Stimulated activated naive CD8-positive, alpha-beta T cell treated with anti-CD3 and anti-CD28 coated beads, Interleukin-15, amount 100 ng/mL, for 72 hours (primary cell): Measurements from ENCODE around the gene ERC2.

Experiments
- ATAC-seq: fragments of 150-1000 bp; cut with Tn5 transposase; 2 replicates; pipeline ENCODE4 v1.10.0; 2021; ENCODE audit warnings: mild to moderate bottlenecking, moderate library complexity
- DNase-seq, 2 donors: peaks; one replicate each; pipeline ENCODE4 v3.0.0; 2021 to 2022
- H3K27ac Mint-ChIP-seq, 2 donors: one replicate each; pipeline ENCODE4 v1.8.0; 2022; ENCODE audit warnings: mild to moderate bottlenecking in 2 of 2, mixed read lengths in 2 of 2, moderate library complexity in 2 of 2
- H3K27me3 Mint-ChIP-seq: one replicate; pipeline ENCODE4 v1.8.0; 2022; ENCODE audit warnings: mixed read lengths
- H3K4me1 Mint-ChIP-seq: one replicate; pipeline ENCODE4 v1.8.0; 2022; ENCODE audit warnings: mild to moderate bottlenecking, mixed read lengths
- H3K4me3 Mint-ChIP-seq, 2 donors: one replicate each; pipeline ENCODE4 v1.8.0; 2022; ENCODE audit warnings: mild to moderate bottlenecking in 2 of 2, mixed read lengths in 2 of 2, moderate library complexity in 1 of 2
- H3K9me3 Mint-ChIP-seq, 2 donors: one replicate each; pipeline ENCODE4 v1.8.0; 2022; ENCODE audit warnings: mixed read lengths in 2 of 2

Gene ERC2

GRCh38 chr3:56187051-56187450 is 281.2 kb downstream of the ERC2 start:
- H3K4me3 Mint-ChIP-seq = no peak overlapping the region
- no peak overlapping the region for H3K27ac Mint-ChIP-seq
- ATAC-seq (no peak), DNase-seq (no peak)
- no peaks in the 10 kb centered on the region for H3K9me3 Mint-ChIP-seq
- no peaks in the 10 kb centered on the region for H3K27me3 Mint-ChIP-seq
- H3K4me1 Mint-ChIP-seq = no peaks in the 10 kb centered on the region

GRCh38 chr3:56185827-56186226 is 282.4 kb downstream of the ERC2 start:
- Mint-ChIP-seq H3K4me3 (no peak overlapping the region), H3K27ac (no peak overlapping the region), H3K4me1 (no peaks in the 10 kb centered on the region), H3K9me3 (no peaks in the 10 kb centered on the region), H3K27me3 (no peaks in the 10 kb centered on the region)
- DNase-seq (no peak), ATAC-seq (no peak)

- DNase-seq = no peak
- no peak overlapping the region for H3K4me3 Mint-ChIP-seq
- peaks cover 0 to 5% of the 10 kb centered on the region in 2 donors for H3K9me3 Mint-ChIP-seq
- no peak overlapping the region for H3K27ac Mint-ChIP-seq
- no peak for ATAC-seq
- no peaks in the 10 kb centered on the region for H3K4me1 Mint-ChIP-seq
- no peaks in the 10 kb centered on the region for H3K27me3 Mint-ChIP-seq
These were observed 284.7 kb downstream of the ERC2 start for GRCh38 chr3:56183529-56183928.

- DNase-seq (no peak), ATAC-seq (no peak)
- no peaks in the 10 kb centered on the region for H3K4me1 Mint-ChIP-seq
- no peaks in the 10 kb centered on the region for H3K27me3 Mint-ChIP-seq
- no peak overlapping the region for H3K4me3 Mint-ChIP-seq
- H3K27ac Mint-ChIP-seq = no peak overlapping the region
- H3K9me3 Mint-ChIP-seq = peaks cover 0 to 5% of the 10 kb centered on the region in 2 donors
These were observed 287.8 kb downstream of the ERC2 start for GRCh38 chr3:56180433-56180832.

GRCh38 chr3:56173601-56174000 is 294.7 kb downstream of the ERC2 start:
- ATAC-seq (no peak), DNase-seq (no peak)
- Mint-ChIP-seq H3K4me3 (no peak overlapping the region), H3K27me3 (peaks cover 11% of the 10 kb centered on the region), H3K4me1 (no peaks in the 10 kb centered on the region), H3K27ac (no peak overlapping the region), H3K9me3 (no peaks in the 10 kb centered on the region)

- DNase-seq = no peak
- peaks cover 7 to 12% of the 10 kb centered on the region in 2 donors for H3K9me3 Mint-ChIP-seq
- no peak for ATAC-seq
- H3K4me3 Mint-ChIP-seq = no peak overlapping the region
- no peaks in the 10 kb centered on the region for H3K4me1 Mint-ChIP-seq
- no peak overlapping the region for H3K27ac Mint-ChIP-seq
- H3K27me3 Mint-ChIP-seq = no peaks in the 10 kb centered on the region
These were observed 303.8 kb downstream of the ERC2 start for GRCh38 chr3:56164436-56164835.

- Mint-ChIP-seq H3K27me3 (no peaks in the 10 kb centered on the region), H3K4me3 (no peak overlapping the region), H3K4me1 (no peaks in the 10 kb centered on the region), H3K27ac (no peak overlapping the region), H3K9me3 (peaks cover 0 to 12% of the 10 kb centered on the region in 2 donors)
- no peak for ATAC-seq
- DNase-seq = no peak
These were observed 310.4 kb downstream of the ERC2 start for GRCh38 chr3:56157693-56158362.

- DNase-seq (no peak), ATAC-seq (no peak)
- H3K27ac Mint-ChIP-seq = no peak overlapping the region
- no peaks in the 10 kb centered on the region for H3K4me1 Mint-ChIP-seq
- H3K4me3 Mint-ChIP-seq = no peak overlapping the region
- H3K27me3 Mint-ChIP-seq = no peaks in the 10 kb centered on the region
- H3K9me3 Mint-ChIP-seq = no peaks in the 10 kb centered on the region
These were observed 314.0 kb downstream of the ERC2 start for GRCh38 chr3:56154297-56154696.

- Mint-ChIP-seq H3K4me1 (no peaks in the 10 kb centered on the region), H3K27me3 (no peaks in the 10 kb centered on the region), H3K27ac (no peak overlapping the region), H3K9me3 (no peaks in the 10 kb centered on the region), H3K4me3 (no peak overlapping the region)
- DNase-seq (no peak), ATAC-seq (no peak)
These were observed 320.9 kb downstream of the ERC2 start for GRCh38 chr3:56147354-56147753.

- Mint-ChIP-seq H3K4me1 (no peaks in the 10 kb centered on the region), H3K9me3 (peaks cover 0 to 4% of the 10 kb centered on the region in 2 donors), H3K27ac (no peak overlapping the region), H3K4me3 (no peak overlapping the region), H3K27me3 (no peaks in the 10 kb centered on the region)
- ATAC-seq (no peak), DNase-seq (no peak)
These were observed 322.9 kb downstream of the ERC2 start for GRCh38 chr3:56145410-56145809.

GRCh38 chr3:56144805-56145204 is 323.5 kb downstream of the ERC2 start:
- H3K4me3 Mint-ChIP-seq = no peak overlapping the region
- H3K27me3 Mint-ChIP-seq = no peaks in the 10 kb centered on the region
- DNase-seq (no peak), ATAC-seq (no peak)
- H3K9me3 Mint-ChIP-seq = peaks cover 0 to 4% of the 10 kb centered on the region in 2 donors
- no peaks in the 10 kb centered on the region for H3K4me1 Mint-ChIP-seq
- no peak overlapping the region for H3K27ac Mint-ChIP-seq

- Mint-ChIP-seq H3K27ac (no peak overlapping the region), H3K4me1 (no peaks in the 10 kb centered on the region), H3K9me3 (peaks cover 0 to 4% of the 10 kb centered on the region in 2 donors), H3K27me3 (no peaks in the 10 kb centered on the region), H3K4me3 (no peak overlapping the region)
- DNase-seq = no peak
- no peak for ATAC-seq
These were observed 330.9 kb downstream of the ERC2 start for GRCh38 chr3:56137415-56137814.

- H3K4me3 Mint-ChIP-seq = no peak overlapping the region
- H3K9me3 Mint-ChIP-seq = peaks cover 0 to 4% of the 10 kb centered on the region in 2 donors
- no peak overlapping the region for H3K27ac Mint-ChIP-seq
- H3K27me3 Mint-ChIP-seq = no peaks in the 10 kb centered on the region
- ATAC-seq (no peak), DNase-seq (no peak)
- no peaks in the 10 kb centered on the region for H3K4me1 Mint-ChIP-seq
These were observed 331.8 kb downstream of the ERC2 start for GRCh38 chr3:56136514-56136913.

- ATAC-seq (no peak), DNase-seq (no peak)
- Mint-ChIP-seq H3K27me3 (no peaks in the 10 kb centered on the region), H3K27ac (no peak overlapping the region), H3K9me3 (peaks cover 0 to under 1% of the 10 kb centered on the region in 2 donors), H3K4me1 (no peaks in the 10 kb centered on the region), H3K4me3 (no peak overlapping the region)
These were observed 332.3 kb downstream of the ERC2 start for GRCh38 chr3:56135941-56136340.

- H3K4me1 Mint-ChIP-seq = no peaks in the 10 kb centered on the region
- no peak overlapping the region for H3K4me3 Mint-ChIP-seq
- no peak overlapping the region for H3K27ac Mint-ChIP-seq
- ATAC-seq (no peak), DNase-seq (no peak)
- H3K27me3 Mint-ChIP-seq = peaks cover 6% of the 10 kb centered on the region
- H3K9me3 Mint-ChIP-seq = peaks cover 0 to 5% of the 10 kb centered on the region in 2 donors
These were observed 334.8 kb downstream of the ERC2 start for GRCh38 chr3:56133423-56133822.

- DNase-seq = no peak
- ATAC-seq = no peak
- peaks cover 6% of the 10 kb centered on the region for H3K27me3 Mint-ChIP-seq
- no peaks in the 10 kb centered on the region for H3K4me1 Mint-ChIP-seq
- no peak overlapping the region for H3K4me3 Mint-ChIP-seq
- peaks cover 0 to 5% of the 10 kb centered on the region in 2 donors for H3K9me3 Mint-ChIP-seq
- H3K27ac Mint-ChIP-seq = no peak overlapping the region
These were observed 335.5 kb downstream of the ERC2 start for GRCh38 chr3:56132762-56133161.

GRCh38 chr3:56131974-56132590 is 336.2 kb downstream of the ERC2 start:
- no peak overlapping the region for H3K27ac Mint-ChIP-seq
- H3K4me3 Mint-ChIP-seq = no peak overlapping the region
- no peak for ATAC-seq

More at GRCh38 chr3:56131974-56132590, 336.2 kb downstream of the ERC2 start:
- peaks cover 6% of the 10 kb centered on the region for H3K27me3 Mint-ChIP-seq
- peaks cover 0 to 5% of the 10 kb centered on the region in 2 donors for H3K9me3 Mint-ChIP-seq
- DNase-seq = no peak
- no peaks in the 10 kb centered on the region for H3K4me1 Mint-ChIP-seq
